ENCODE measurements around the gene CHAF1A. TPM values are rescaled to one million over a fixed set of nuclear protein-coding genes. Genes with fewer than 3 reads are reported as not detected.

Gene CHAF1A
- total RNA-seq, 1 donor from 2014 or later: 23.0 TPM

DNA sequence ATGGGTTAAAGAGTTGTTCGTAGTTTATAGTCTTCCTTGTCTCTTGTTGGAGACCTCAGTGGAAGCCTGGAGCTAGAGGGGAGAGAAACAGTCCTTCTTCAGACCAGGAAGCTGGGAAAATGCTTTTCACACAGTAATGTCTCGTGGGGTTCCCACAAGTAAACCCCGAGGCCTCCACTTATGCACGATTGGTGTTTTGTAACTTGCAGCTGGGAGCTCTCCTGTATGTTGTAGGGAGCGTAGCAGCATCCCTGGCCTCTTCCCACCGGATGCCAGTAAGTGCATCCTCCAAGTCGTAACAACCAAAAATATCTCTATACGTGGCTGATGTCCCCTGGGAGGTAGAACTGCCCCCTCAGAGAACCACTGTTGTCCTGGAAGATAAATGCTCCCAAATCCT, 3.5 kb downstream of the CHAF1A start:
- DNase-seq (ENCODE audit: low spot score): no peak

GRCh38 chr19:4406626-4407025, 4.2 kb downstream of the CHAF1A start:
- no peak for DNase-seq (ENCODE audit: low spot score)

- DNase-seq (ENCODE audit: low spot score): no peak
These were observed 6.9 kb downstream of the CHAF1A start for GRCh38 chr19:4409123-4409933.

- no peak for DNase-seq (ENCODE audit: low spot score)
These were observed 11.1 kb downstream of the CHAF1A start for GRCh38 chr19:4413588-4413987.

GRCh38 chr19:4414144-4414799, 11.8 kb downstream of the CHAF1A start:
- DNase-seq (ENCODE audit: low spot score): no peak

GRCh38 chr19:4414800-4415321, 12.4 kb downstream of the CHAF1A start:
- no peak for DNase-seq (ENCODE audit: low spot score)

GRCh38 chr19:4415352-4415751, 12.9 kb downstream of the CHAF1A start:
- DNase-seq (ENCODE audit: low spot score): no peak

GRCh38 chr19:4416268-4416667, 13.8 kb downstream of the CHAF1A start:
- DNase-seq (ENCODE audit: low spot score): no peak

- DNase-seq (ENCODE audit: low spot score): no peak
These were observed 21.1 kb downstream of the CHAF1A start for GRCh38 chr19:4423416-4424126.

GRCh38 chr19:4425537-4425936, 23.1 kb downstream of the CHAF1A start:
- DNase-seq (ENCODE audit: low spot score): no peak

- no peak for DNase-seq (ENCODE audit: low spot score)
These were observed 26.0 kb downstream of the CHAF1A start for GRCh38 chr19:4428326-4428975.

- DNase-seq (ENCODE audit: low spot score): no peak
These were observed 26.8 kb downstream of the CHAF1A start for GRCh38 chr19:4429256-4429655.

- no peak for DNase-seq (ENCODE audit: low spot score)
These were observed 27.3 kb downstream of the CHAF1A start for GRCh38 chr19:4429771-4430171.

- no peak for DNase-seq (ENCODE audit: low spot score)
These were observed 28.3 kb downstream of the CHAF1A start for GRCh38 chr19:4430760-4431159.

- DNase-seq (ENCODE audit: low spot score): no peak
These were observed 28.9 kb downstream of the CHAF1A start for GRCh38 chr19:4431296-4431695.

- no peak for DNase-seq (ENCODE audit: low spot score)
These were observed 29.6 kb downstream of the CHAF1A start for GRCh38 chr19:4431808-4432674.

DNA sequence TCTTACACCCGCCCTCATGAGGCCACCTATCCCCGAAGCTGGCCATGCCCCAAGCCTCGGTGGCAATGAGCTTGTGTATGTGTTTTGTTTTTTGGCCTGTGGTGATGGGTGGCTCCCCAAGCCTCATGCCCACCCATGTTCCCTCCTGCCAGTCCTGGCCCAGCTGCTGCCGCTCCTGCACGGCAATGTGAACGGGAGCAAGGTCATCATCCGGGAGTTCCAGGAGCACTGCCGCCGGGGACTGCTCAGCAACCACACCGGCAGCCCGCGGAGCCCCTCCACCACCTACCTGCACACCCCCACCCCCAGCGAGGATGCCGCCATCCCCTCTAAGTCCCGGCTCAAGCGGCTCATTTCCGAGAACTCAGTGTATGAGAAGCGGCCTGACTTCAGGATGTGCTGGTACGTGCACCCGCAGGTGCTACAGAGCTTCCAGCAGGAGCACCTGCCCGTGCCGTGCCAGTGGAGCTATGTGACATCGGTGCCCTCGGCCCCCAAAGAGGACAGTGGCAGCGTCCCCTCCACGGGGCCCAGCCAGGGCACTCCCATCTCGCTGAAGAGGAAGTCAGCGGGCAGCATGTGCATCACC, 30.6 kb downstream of the CHAF1A start:
- DNase-seq (ENCODE audit: low spot score): no peak

DNA sequence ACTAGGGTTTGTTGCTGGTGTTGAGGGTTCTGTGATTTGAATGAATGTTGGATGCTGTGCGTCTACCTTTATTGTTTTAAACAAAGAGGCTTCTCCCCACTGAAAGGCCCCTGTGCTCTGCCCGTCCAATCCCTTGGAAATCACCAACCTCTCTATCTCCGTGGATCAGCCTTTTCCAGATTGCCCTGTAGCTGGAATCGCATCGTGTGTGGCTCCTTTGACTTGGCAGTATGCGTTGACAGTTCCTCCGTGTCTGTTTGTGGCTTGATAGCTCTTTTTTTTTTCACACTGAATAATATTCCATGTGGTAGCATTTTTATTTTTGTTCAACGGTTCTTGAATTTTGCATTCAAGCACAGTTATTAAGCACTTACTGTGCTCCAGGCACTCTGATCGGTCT, 32.0 kb downstream of the CHAF1A start:
- no peak for DNase-seq (ENCODE audit: low spot score)

- DNase-seq (ENCODE audit: low spot score): no peak
These were observed 33.8 kb downstream of the CHAF1A start for GRCh38 chr19:4436231-4436630.

- DNase-seq (ENCODE audit: low spot score): no peak
These were observed 34.7 kb downstream of the CHAF1A start for GRCh38 chr19:4437103-4437502.

DNA sequence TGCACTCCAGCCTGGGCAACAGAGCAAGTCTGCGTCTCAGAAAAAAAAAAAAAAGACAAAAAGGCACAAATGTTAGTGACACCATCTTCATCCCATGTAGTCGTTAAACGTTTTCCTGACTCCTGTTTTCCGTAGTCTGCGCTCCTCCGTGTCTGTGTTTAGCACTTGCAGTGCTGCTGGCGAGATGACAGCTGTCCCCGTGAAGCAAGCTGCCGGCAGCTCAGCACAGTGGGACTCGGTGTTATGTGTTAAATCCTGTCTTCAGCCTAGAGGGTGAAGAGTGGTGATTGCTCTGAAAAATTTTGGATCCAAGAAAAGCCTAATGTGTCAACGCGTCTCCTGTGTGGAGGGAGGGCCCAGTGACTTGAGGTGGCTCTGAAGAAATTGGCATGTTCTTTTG, 36.8 kb downstream of the CHAF1A start:
- no peak for DNase-seq (ENCODE audit: low spot score)
